GM23338 (cell line): Measurements from ENCODE around the gene FGF19.

Experiments
- CREB1 ChIP-seq: fragments of 250-450 bp; sonication (Bioruptor Pico); IDR thresholded peaks from 2 replicates; pipeline ENCODE4 v1.5.0; 2020; ENCODE audit warnings: low read depth, mild to moderate bottlenecking, moderate library complexity
- EZH2 ChIP-seq: fragments of 200-600 bp; sonication (generic); IDR thresholded peaks from one replicate; pipeline ENCODE4 v1.8.0; 2017; ENCODE audit warnings: antibody characterized with exemption, mild to moderate bottlenecking, low read depth; ENCODE audit not compliant: unreplicated experiment
- EZH2phosphoT487 ChIP-seq: fragments of 200-600 bp; sonication (generic); IDR thresholded peaks from one replicate; pipeline ENCODE4 v1.8.1; 2018; ENCODE audit warnings: antibody characterized with exemption; ENCODE audit not compliant: unreplicated experiment
- JUNB ChIP-seq: IDR thresholded peaks from one replicate; pipeline ENCODE4 v1.6.1; 2016; ENCODE audit warnings: antibody characterized with exemption; ENCODE audit not compliant: unreplicated experiment
- NANOG ChIP-seq: IDR thresholded peaks from 2 replicates; pipeline ENCODE4 v1.6.1; 2016; ENCODE audit warnings: antibody characterized with exemption, borderline replicate concordance
- POLR2AphosphoS5 ChIP-seq: IDR thresholded peaks from 2 replicates; pipeline ENCODE4 v1.6.1; 2016; ENCODE audit warnings: antibody characterized with exemption, low read depth
- ZNF331 ChIP-seq: fragments of 250-450 bp; sonication (Bioruptor Pico); IDR thresholded peaks from 2 replicates; pipeline ENCODE4 v1.5.0; 2020; ENCODE audit warnings: low read depth, mild to moderate bottlenecking, moderate library complexity
- TF ChIP-seq, protein P1 (sequence below), 2 experiments: fragments of 200-600 bp in 1 of 2; sonication (generic) in 1 of 2; conservative IDR thresholded peaks; 2 replicates each; pipeline versions ENCODE4 v1.5.1 to v1.6.1; 2016 to 2017; ENCODE audit warnings: antibody characterized with exemption in 2 of 2, low read depth in 2 of 2, mild to moderate bottlenecking in 2 of 2, moderate library complexity in 1 of 2
- TF ChIP-seq, protein P2 (sequence below): IDR thresholded peaks from one replicate; pipeline ENCODE4 v1.6.1; 2018; ENCODE audit warnings: antibody characterized with exemption; ENCODE audit not compliant: unreplicated experiment
- TF ChIP-seq, protein P3 (sequence below): IDR thresholded peaks from 2 replicates; pipeline ENCODE4 v1.6.1; 2016; ENCODE audit warnings: antibody characterized with exemption

DNA sequence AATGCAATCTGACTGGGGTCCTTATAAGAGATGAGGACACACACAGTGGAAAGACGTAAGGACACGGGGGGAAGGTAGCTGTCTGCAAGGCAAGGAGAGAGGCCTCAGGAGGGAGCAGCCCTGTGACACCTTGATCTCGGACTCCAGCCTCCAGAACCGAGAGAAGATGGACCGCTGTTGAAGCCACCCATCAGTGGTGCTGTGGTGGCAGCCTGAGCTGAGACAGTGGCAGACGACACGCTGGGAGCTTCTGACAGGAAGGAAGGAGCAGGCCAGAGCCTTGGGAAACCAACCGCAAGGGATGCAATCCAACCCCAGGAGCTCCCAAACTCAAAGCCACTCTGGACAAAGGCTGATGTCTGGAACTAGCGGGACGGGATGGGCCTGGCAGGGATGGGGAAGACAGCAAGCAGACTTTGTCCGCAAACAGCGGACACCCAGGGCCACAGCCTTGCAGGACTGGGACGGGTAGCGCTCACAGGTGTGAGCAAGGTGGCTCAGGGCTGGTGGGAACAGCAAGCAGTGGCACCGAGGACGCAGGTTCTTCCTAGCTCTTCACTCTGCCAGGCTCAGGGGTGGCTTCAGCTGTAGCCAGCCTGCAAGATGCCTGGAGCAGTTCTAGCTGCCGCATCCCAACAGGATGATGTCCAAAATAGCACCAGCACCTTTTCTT, 39.6 kb downstream of the FGF19 start:
- no peak for TF ChIP-seq EZH2
- TF ChIP-seq, protein P1, sequence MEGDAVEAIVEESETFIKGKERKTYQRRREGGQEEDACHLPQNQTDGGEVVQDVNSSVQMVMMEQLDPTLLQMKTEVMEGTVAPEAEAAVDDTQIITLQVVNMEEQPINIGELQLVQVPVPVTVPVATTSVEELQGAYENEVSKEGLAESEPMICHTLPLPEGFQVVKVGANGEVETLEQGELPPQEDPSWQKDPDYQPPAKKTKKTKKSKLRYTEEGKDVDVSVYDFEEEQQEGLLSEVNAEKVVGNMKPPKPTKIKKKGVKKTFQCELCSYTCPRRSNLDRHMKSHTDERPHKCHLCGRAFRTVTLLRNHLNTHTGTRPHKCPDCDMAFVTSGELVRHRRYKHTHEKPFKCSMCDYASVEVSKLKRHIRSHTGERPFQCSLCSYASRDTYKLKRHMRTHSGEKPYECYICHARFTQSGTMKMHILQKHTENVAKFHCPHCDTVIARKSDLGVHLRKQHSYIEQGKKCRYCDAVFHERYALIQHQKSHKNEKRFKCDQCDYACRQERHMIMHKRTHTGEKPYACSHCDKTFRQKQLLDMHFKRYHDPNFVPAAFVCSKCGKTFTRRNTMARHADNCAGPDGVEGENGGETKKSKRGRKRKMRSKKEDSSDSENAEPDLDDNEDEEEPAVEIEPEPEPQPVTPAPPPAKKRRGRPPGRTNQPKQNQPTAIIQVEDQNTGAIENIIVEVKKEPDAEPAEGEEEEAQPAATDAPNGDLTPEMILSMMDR (conservative IDR thresholded peaks at IDR 0.05; ENCODE audit: low read depth in 2 of 2) = no peak
- no peak for TF ChIP-seq CREB1 (CRISPR knock-in tag)
- TF ChIP-seq EZH2phosphoT487 = no peak
- TF ChIP-seq POLR2AphosphoS5 = no peak
- TF ChIP-seq, protein P2, sequence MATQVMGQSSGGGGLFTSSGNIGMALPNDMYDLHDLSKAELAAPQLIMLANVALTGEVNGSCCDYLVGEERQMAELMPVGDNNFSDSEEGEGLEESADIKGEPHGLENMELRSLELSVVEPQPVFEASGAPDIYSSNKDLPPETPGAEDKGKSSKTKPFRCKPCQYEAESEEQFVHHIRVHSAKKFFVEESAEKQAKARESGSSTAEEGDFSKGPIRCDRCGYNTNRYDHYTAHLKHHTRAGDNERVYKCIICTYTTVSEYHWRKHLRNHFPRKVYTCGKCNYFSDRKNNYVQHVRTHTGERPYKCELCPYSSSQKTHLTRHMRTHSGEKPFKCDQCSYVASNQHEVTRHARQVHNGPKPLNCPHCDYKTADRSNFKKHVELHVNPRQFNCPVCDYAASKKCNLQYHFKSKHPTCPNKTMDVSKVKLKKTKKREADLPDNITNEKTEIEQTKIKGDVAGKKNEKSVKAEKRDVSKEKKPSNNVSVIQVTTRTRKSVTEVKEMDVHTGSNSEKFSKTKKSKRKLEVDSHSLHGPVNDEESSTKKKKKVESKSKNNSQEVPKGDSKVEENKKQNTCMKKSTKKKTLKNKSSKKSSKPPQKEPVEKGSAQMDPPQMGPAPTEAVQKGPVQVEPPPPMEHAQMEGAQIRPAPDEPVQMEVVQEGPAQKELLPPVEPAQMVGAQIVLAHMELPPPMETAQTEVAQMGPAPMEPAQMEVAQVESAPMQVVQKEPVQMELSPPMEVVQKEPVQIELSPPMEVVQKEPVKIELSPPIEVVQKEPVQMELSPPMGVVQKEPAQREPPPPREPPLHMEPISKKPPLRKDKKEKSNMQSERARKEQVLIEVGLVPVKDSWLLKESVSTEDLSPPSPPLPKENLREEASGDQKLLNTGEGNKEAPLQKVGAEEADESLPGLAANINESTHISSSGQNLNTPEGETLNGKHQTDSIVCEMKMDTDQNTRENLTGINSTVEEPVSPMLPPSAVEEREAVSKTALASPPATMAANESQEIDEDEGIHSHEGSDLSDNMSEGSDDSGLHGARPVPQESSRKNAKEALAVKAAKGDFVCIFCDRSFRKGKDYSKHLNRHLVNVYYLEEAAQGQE = no peak
- TF ChIP-seq, protein P3, sequence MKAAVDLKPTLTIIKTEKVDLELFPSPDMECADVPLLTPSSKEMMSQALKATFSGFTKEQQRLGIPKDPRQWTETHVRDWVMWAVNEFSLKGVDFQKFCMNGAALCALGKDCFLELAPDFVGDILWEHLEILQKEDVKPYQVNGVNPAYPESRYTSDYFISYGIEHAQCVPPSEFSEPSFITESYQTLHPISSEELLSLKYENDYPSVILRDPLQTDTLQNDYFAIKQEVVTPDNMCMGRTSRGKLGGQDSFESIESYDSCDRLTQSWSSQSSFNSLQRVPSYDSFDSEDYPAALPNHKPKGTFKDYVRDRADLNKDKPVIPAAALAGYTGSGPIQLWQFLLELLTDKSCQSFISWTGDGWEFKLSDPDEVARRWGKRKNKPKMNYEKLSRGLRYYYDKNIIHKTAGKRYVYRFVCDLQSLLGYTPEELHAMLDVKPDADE = no peak
- no peak for TF ChIP-seq NANOG
- no peak for TF ChIP-seq JUNB
- no peak for TF ChIP-seq ZNF331
